SK-N-SH (cell line): Measurements from ENCODE around the gene NTM.

Source experiments
- CHD2 ChIP-seq: fragments of 150-350 bp; IDR thresholded peaks from 2 replicates; pipeline ENCODE4 v1.6.1; 2018; ENCODE audit warnings: low read length; ENCODE audit not compliant: partially characterized antibody
- EP300 ChIP-seq, 2 experiments: IDR thresholded peaks; 2 replicates each; pipeline versions ENCODE4 v1.4.0 to v1.6.1; 2012; ENCODE audit warnings: borderline replicate concordance in 1 of 2, low read depth in 1 of 2, low read length in 1 of 2
- EZH2phosphoT487 ChIP-seq: fragments of 200-600 bp; sonication (generic); IDR thresholded peaks from 2 replicates; pipeline ENCODE4 v1.6.1; 2017; ENCODE audit warnings: low read depth, mixed run types, mild to moderate bottlenecking, antibody characterized with exemption, moderate library complexity, borderline replicate concordance
- FOXJ3 ChIP-seq: sonication (generic); formaldehyde crosslinking; IDR thresholded peaks from 2 replicates; pipeline ENCODE4 v1.5.1; 2020; ENCODE audit warnings: mild to moderate bottlenecking, missing genetic modification reagents
- GABPA ChIP-seq: IDR thresholded peaks from 2 replicates; pipeline ENCODE4 v1.4.0; 2012; ENCODE audit warnings: low read depth, mild to moderate bottlenecking
- MXI1 ChIP-seq: IDR thresholded peaks from 2 replicates; pipeline ENCODE4 v1.6.1; 2012; ENCODE audit warnings: mild to moderate bottlenecking, low read depth, low read length, improper control_type of control experiment
- NFIC ChIP-seq: IDR thresholded peaks from 2 replicates; pipeline ENCODE4 v1.4.0; 2012; ENCODE audit warnings: borderline replicate concordance
- RAD21 ChIP-seq: IDR thresholded peaks from 2 replicates; pipeline ENCODE4 v1.6.1; 2012; ENCODE audit warnings: mild to moderate bottlenecking, low read length
- RXRA ChIP-seq: IDR thresholded peaks from 2 replicates; pipeline ENCODE4 v1.4.0; 2012; ENCODE audit warnings: low read depth, mild to moderate bottlenecking, borderline replicate concordance
- SIN3A ChIP-seq: IDR thresholded peaks from 2 replicates; pipeline ENCODE4 v1.6.1; 2012; ENCODE audit warnings: low read depth, mild to moderate bottlenecking, low read length, moderate library complexity, borderline replicate concordance
- SMC3 ChIP-seq: IDR thresholded peaks from 2 replicates; pipeline ENCODE4 v1.6.1; 2012; ENCODE audit warnings: low read depth, low read length, improper control_type of control experiment
- TF ChIP-seq, protein P1 (sequence below): fragments of 200-600 bp; sonication (generic); IDR thresholded peaks from 2 replicates; pipeline ENCODE4 v1.6.1; 2017; ENCODE audit warnings: antibody characterized with exemption, mild to moderate bottlenecking, moderate library complexity
- TF ChIP-seq, protein P2 (sequence below): IDR thresholded peaks from 2 replicates; pipeline ENCODE4 v1.6.1; 2012; ENCODE audit warnings: mild to moderate bottlenecking, low read depth, low read length, moderate library complexity
- TF ChIP-seq, protein P3 (sequence below): fragments of 150-350 bp; IDR thresholded peaks from 2 replicates; pipeline ENCODE4 v1.6.1; 2017; ENCODE audit warnings: antibody characterized with exemption, low read length, low read depth, borderline replicate concordance

DNA sequence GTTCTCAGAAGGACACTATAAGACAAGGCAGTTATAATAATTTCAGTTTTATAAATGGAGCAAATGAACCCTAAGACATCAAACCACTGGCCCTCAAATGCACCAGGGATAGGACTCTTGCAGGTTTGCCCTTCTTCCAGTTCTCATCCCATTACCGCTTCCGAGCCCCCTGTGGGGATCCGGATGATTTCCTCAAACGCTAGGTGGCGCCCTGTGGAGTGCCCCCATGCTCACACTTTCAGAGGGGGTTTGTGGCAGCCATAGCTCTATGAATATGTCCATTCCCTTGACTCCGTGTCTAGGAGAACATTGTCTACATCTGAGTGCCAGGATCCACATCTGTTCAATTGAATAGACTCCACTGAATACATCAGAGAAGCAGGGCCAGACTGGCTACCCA is 816.3 kb downstream of the NTM start:
- TF ChIP-seq, protein P1, sequence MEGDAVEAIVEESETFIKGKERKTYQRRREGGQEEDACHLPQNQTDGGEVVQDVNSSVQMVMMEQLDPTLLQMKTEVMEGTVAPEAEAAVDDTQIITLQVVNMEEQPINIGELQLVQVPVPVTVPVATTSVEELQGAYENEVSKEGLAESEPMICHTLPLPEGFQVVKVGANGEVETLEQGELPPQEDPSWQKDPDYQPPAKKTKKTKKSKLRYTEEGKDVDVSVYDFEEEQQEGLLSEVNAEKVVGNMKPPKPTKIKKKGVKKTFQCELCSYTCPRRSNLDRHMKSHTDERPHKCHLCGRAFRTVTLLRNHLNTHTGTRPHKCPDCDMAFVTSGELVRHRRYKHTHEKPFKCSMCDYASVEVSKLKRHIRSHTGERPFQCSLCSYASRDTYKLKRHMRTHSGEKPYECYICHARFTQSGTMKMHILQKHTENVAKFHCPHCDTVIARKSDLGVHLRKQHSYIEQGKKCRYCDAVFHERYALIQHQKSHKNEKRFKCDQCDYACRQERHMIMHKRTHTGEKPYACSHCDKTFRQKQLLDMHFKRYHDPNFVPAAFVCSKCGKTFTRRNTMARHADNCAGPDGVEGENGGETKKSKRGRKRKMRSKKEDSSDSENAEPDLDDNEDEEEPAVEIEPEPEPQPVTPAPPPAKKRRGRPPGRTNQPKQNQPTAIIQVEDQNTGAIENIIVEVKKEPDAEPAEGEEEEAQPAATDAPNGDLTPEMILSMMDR, result peak; percentile 33; the same call in 1 of the 2 replicates
- TF ChIP-seq FOXJ3 (no peak), GABPA (no peak), MXI1 (no peak), RXRA (no peak), CHD2 (no peak), EP300 (IDR thresholded peaks at IDR 0.05; ENCODE audit: borderline replicate concordance in 1 of 2, low read depth in 1 of 2, low read length in 1 of 2) (no peak), SIN3A (no peak), NFIC (no peak), EZH2phosphoT487 (no peak), SMC3 (0 out of 2 replicates have a peak, but pooled peaks have one; percentile 1), RAD21 (no peak)
- TF ChIP-seq, protein P2, sequence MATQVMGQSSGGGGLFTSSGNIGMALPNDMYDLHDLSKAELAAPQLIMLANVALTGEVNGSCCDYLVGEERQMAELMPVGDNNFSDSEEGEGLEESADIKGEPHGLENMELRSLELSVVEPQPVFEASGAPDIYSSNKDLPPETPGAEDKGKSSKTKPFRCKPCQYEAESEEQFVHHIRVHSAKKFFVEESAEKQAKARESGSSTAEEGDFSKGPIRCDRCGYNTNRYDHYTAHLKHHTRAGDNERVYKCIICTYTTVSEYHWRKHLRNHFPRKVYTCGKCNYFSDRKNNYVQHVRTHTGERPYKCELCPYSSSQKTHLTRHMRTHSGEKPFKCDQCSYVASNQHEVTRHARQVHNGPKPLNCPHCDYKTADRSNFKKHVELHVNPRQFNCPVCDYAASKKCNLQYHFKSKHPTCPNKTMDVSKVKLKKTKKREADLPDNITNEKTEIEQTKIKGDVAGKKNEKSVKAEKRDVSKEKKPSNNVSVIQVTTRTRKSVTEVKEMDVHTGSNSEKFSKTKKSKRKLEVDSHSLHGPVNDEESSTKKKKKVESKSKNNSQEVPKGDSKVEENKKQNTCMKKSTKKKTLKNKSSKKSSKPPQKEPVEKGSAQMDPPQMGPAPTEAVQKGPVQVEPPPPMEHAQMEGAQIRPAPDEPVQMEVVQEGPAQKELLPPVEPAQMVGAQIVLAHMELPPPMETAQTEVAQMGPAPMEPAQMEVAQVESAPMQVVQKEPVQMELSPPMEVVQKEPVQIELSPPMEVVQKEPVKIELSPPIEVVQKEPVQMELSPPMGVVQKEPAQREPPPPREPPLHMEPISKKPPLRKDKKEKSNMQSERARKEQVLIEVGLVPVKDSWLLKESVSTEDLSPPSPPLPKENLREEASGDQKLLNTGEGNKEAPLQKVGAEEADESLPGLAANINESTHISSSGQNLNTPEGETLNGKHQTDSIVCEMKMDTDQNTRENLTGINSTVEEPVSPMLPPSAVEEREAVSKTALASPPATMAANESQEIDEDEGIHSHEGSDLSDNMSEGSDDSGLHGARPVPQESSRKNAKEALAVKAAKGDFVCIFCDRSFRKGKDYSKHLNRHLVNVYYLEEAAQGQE, result no peak
- TF ChIP-seq, protein P3, sequence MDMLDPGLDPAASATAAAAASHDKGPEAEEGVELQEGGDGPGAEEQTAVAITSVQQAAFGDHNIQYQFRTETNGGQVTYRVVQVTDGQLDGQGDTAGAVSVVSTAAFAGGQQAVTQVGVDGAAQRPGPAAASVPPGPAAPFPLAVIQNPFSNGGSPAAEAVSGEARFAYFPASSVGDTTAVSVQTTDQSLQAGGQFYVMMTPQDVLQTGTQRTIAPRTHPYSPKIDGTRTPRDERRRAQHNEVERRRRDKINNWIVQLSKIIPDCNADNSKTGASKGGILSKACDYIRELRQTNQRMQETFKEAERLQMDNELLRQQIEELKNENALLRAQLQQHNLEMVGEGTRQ, result no peak
